ENCODE data around the gene P2RX2.
"Not testable (repeated sequence)": the region's sequence is repeated elsewhere in the genome, so short reads cannot be mapped to it uniquely, and the experiment has no call there.

The P2RX2 gene

GRCh38 chr12:132593521-132593920, 25.1 kb upstream of the P2RX2 start:
- Histone ChIP-seq H3K36me3 (ENCODE audit: insufficient read depth, low read length) (no peaks in the 10 kb centered on the region), H3K9me3 (ENCODE audit: low read depth, low read length) (no peaks in the 10 kb centered on the region), H3K9ac (ENCODE audit: insufficient read length) (no peak overlapping the region), H3K4me3 (peak overlapping the region; percentile 58), H3K27ac (no peak overlapping the region)
- TF ChIP-seq POLR2AphosphoS5 (IDR thresholded peaks at IDR 0.05; ENCODE audit: borderline replicate concordance, low read depth, low read length) (no peak), FOXP2 (optimal IDR thresholded peaks at IDR 0.05; ENCODE audit: control extremely low read depth, extremely low read length, insufficient read depth) (no peak), EZH2 (IDR thresholded peaks at IDR 0.05) (no peak)
- no peak for DNase-seq (ENCODE audit: low read depth, low spot score)

DNA sequence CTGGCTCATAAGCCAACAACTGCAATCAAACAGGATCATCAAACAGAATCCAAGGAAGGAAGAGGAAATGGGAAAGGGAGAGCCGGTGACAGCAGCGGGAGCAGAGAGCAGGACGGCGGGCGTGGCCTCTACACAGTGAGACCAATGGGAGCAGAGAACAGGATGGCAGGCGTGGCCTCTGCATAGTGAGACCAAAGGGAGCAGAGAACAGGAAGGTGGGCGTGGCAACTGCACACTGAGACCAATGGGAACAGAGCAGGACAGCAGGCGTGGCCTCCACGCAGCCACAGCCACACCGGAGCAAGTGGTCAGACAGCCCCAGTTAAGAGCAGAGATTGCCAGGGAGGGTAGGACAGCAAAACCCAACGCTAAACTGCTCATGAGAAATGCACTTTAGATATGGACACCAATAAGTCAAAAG, 24.6 kb upstream of the P2RX2 start:
- no peak overlapping the region for H3K27ac ChIP-seq
- DNase-seq (ENCODE audit: low read depth, low spot score) = peak; percentile 52
- TF ChIP-seq EZH2 (IDR thresholded peaks at IDR 0.05) = no peak
- no peak for TF ChIP-seq FOXP2 (optimal IDR thresholded peaks at IDR 0.05; ENCODE audit: control extremely low read depth, extremely low read length, insufficient read depth)
- no peak for TF ChIP-seq POLR2AphosphoS5 (IDR thresholded peaks at IDR 0.05; ENCODE audit: borderline replicate concordance, low read depth, low read length)
- peak overlapping the region; percentile 58 for H3K4me3 ChIP-seq
- no peaks in the 10 kb centered on the region for H3K36me3 ChIP-seq (ENCODE audit: insufficient read depth, low read length)
- H3K9me3 ChIP-seq (ENCODE audit: low read depth, low read length) = no peaks in the 10 kb centered on the region
- no peak overlapping the region for H3K9ac ChIP-seq (ENCODE audit: insufficient read length)

DNA sequence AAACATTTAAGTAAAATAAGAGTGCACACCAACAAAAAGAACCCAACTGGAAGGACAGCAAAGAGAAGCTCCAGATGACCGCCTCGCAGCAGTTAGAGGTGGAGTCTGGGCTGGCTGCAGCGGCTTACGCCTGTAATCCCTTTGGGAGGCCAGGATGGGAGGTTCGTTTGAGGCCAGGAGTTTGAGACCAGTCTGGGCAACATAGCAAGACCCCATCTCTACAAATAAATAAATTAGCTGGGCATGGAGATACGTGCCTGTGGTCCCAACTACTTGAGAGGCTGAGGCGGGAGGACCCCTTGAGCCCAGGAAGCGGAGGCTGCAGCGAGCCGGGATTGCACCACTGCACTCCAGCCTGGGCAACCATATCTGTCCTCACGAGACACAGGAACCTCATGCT, 23.4 kb upstream of the P2RX2 start:
- H3K27ac ChIP-seq = no peak overlapping the region
- H3K9ac ChIP-seq (ENCODE audit: insufficient read length) = no peak overlapping the region
- no peak for DNase-seq (ENCODE audit: low read depth, low spot score)
- TF ChIP-seq POLR2AphosphoS5 (IDR thresholded peaks at IDR 0.05; ENCODE audit: borderline replicate concordance, low read depth, low read length) (no peak), EZH2 (IDR thresholded peaks at IDR 0.05) (no peak), FOXP2 (optimal IDR thresholded peaks at IDR 0.05; ENCODE audit: control extremely low read depth, extremely low read length, insufficient read depth) (no peak)
- H3K36me3 ChIP-seq (ENCODE audit: insufficient read depth, low read length) = no peaks in the 10 kb centered on the region
- H3K4me3 ChIP-seq = no peak overlapping the region
- no peaks in the 10 kb centered on the region for H3K9me3 ChIP-seq (ENCODE audit: low read depth, low read length)

GRCh38 chr12:132596016-132596415, 22.6 kb upstream of the P2RX2 start:
- Histone ChIP-seq H3K27ac (no peak overlapping the region), H3K36me3 (ENCODE audit: insufficient read depth, low read length) (no peaks in the 10 kb centered on the region), H3K9ac (ENCODE audit: insufficient read length) (no peak overlapping the region), H3K9me3 (ENCODE audit: low read depth, low read length) (no peaks in the 10 kb centered on the region), H3K4me3 (no peak overlapping the region)
- no peak for DNase-seq (ENCODE audit: low read depth, low spot score)
- TF ChIP-seq FOXP2 (optimal IDR thresholded peaks at IDR 0.05; ENCODE audit: control extremely low read depth, extremely low read length, insufficient read depth) (no peak), EZH2 (IDR thresholded peaks at IDR 0.05) (no peak), POLR2AphosphoS5 (IDR thresholded peaks at IDR 0.05; ENCODE audit: borderline replicate concordance, low read depth, low read length) (no peak)

DNA sequence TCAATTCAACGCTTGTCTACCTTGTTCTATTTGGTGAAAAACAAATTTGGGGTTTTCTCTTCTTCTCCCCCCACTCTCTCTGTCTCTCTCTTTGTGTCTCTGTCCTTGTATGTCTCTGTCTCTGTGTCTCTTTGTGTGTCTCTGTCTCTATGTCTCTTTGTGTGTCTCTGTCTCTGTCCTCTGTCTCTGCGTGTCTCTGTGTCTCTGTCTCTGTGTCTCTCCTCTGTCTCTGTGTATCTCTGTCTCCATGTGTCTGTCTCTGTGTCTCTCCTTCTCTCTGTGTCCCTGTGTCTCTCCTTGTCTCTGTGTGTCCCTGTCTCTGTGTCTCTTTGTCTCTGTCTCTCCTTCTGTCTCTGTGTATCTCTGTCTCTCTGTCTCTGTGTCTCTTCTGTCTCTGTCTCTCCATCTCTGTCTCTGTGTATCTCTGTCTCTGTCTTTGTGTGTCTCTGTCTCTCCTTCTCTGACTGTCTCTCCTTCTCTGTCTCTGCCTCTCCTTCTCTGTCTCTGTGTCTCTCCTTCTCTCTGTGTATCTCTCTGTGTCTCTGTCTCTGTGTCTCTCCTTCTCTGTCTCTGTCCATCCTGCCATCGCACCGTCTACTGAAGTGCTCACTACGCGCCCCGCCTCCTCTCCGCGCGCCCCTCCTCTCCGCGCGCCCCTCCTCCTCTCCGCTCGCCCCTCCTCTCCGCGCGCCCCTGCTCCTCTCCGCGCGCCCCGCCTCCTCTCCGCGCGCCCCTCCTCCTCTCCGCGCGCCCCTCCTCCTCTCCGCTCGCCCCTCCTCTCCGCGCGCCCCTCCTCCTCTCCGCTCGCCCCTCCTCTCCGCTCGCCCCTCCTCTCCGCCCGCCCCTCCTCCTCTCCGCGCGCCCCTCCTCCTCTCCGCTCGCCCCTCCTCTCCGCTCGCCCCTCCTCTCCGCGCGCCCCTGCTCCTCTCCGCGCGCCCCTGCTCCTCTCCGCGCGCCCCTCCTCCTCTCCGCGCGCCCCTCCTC, 21.0 kb upstream of the P2RX2 start:
- H3K9me3 ChIP-seq (ENCODE audit: low read depth, low read length) = no peaks in the 10 kb centered on the region
- no peak overlapping the region for H3K27ac ChIP-seq
- H3K9ac ChIP-seq (ENCODE audit: insufficient read length) = peak overlapping the region; percentile 19
- no peaks in the 10 kb centered on the region for H3K36me3 ChIP-seq (ENCODE audit: insufficient read depth, low read length)
- H3K4me3 ChIP-seq = peak overlapping the region; percentile 77
- TF ChIP-seq POLR2AphosphoS5 (IDR thresholded peaks at IDR 0.05; ENCODE audit: borderline replicate concordance, low read depth, low read length) (no peak), FOXP2 (optimal IDR thresholded peaks at IDR 0.05; ENCODE audit: control extremely low read depth, extremely low read length, insufficient read depth) (no peak), EZH2 (IDR thresholded peaks at IDR 0.05) (no peak)
- DNase-seq (ENCODE audit: low read depth, low spot score) = no peak

GRCh38 chr12:132599502-132599901, 19.1 kb upstream of the P2RX2 start:
- DNase-seq (ENCODE audit: low read depth, low spot score); H3K9me3 ChIP-seq (ENCODE audit: low read depth, low read length); H3K9ac ChIP-seq (ENCODE audit: insufficient read length); H3K36me3 ChIP-seq (ENCODE audit: insufficient read depth, low read length); H3K27ac ChIP-seq; H3K4me3 ChIP-seq: not testable (repeated sequence)

DNA sequence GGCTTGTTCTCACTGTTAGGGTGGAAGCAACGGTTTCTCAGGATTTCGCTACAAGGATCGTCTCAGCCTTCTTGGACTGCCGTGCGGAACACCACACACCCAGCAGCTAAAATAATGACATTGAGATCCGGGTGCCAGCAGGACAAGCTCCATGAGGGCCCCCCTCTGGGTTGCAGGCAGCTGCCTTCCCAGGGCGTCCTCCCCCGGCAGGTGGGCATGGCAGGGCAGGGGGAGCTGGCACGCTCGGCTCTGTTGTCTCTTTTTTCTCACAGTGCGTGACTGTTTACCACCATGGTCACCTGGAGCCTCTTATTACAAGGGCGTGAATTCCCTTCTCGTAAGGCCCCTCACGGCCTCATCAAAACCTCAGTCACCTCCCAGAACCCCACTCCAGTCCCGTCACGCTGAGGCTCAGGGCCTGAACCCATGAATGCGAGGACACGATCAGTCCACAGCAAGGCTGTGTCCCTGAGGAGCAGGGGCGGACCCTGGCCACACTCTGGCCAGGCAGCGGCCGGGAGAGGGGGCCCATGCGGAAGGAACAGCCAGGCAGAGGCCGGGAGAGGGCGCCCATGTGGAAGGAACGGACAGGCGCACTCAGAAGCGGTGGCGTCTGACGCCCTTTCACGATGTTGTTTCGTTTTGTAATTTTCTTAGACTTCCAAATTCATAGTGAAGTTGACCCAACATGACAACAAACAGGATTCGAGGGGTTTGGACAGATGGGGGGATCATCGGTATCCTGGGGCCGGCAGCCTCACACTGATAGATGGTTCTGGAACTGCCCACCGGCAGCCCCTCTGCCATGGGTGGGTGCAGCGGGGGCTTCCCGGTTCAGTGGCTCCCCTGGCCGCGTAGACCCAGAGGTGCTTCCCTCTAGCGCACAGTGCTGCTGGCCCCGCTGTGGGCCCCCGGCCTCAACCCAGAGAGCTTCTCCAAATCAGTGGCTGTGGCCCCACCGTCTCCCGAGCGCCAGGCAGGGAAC, 18.2 kb upstream of the P2RX2 start:
- TF ChIP-seq POLR2AphosphoS5 (IDR thresholded peaks at IDR 0.05; ENCODE audit: borderline replicate concordance, low read depth, low read length) (no peak), EZH2 (IDR thresholded peaks at IDR 0.05) (no peak), FOXP2 (optimal IDR thresholded peaks at IDR 0.05; ENCODE audit: control extremely low read depth, extremely low read length, insufficient read depth) (no peak)
- Histone ChIP-seq H3K27ac (no peak overlapping the region), H3K9ac (ENCODE audit: insufficient read length) (no peak overlapping the region), H3K36me3 (ENCODE audit: insufficient read depth, low read length) (no peaks in the 10 kb centered on the region), H3K9me3 (ENCODE audit: low read depth, low read length) (no peaks in the 10 kb centered on the region), H3K4me3 (no peak overlapping the region)
- DNase-seq (ENCODE audit: low read depth, low spot score) = no peak

All from SK-N-MC (cell line).